ENCODE results near the gene WWOX.

DNA sequence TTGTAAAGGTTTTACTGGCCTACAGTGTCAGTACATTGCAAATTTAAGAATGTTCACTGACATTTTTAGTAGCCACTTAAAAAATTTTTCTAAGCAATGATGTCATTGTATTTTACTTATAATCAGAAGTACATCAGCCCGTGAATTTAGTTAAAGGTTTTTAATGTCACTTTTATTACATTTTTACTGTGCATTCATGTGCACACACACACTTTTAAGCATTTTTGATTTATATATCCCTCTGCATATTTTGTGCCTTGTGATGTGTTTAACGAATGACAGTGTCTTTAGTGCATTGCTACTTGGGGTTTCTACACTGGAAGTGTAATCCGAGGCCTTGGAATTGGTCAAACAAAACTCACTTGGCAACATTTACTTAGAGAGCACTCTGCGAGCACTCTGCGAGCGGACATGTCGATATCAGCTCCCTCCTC, 190.4 kb downstream of the WWOX start:
- TF ChIP-seq, protein P1, sequence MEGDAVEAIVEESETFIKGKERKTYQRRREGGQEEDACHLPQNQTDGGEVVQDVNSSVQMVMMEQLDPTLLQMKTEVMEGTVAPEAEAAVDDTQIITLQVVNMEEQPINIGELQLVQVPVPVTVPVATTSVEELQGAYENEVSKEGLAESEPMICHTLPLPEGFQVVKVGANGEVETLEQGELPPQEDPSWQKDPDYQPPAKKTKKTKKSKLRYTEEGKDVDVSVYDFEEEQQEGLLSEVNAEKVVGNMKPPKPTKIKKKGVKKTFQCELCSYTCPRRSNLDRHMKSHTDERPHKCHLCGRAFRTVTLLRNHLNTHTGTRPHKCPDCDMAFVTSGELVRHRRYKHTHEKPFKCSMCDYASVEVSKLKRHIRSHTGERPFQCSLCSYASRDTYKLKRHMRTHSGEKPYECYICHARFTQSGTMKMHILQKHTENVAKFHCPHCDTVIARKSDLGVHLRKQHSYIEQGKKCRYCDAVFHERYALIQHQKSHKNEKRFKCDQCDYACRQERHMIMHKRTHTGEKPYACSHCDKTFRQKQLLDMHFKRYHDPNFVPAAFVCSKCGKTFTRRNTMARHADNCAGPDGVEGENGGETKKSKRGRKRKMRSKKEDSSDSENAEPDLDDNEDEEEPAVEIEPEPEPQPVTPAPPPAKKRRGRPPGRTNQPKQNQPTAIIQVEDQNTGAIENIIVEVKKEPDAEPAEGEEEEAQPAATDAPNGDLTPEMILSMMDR (IDR thresholded peaks at IDR 0.05; ENCODE audit: borderline replicate concordance, extremely low read depth, low read length, poor library complexity, severe bottlenecking), result no peak
- no peak for TF ChIP-seq EZH2 (IDR thresholded peaks at IDR 0.05; ENCODE audit: borderline replicate concordance, low read depth, low read length, severe bottlenecking)
